GM12872 (cell line): ENCODE results near the gene MLN.

ENCODE experiments used
- CTCF ChIP-seq: IDR thresholded peaks from 3 replicates; pipeline ENCODE4 v1.5.1; 2011; ENCODE audit warnings: low read depth, mild to moderate bottlenecking, low read length, moderate library complexity; ENCODE audit not compliant: insufficient read depth

MLN gene

GRCh38 chr6:33758815-33759216, 45.0 kb downstream of the MLN start:
- no peak for TF ChIP-seq CTCF

- TF ChIP-seq CTCF, result no peak
These were observed 45.9 kb downstream of the MLN start for GRCh38 chr6:33757906-33758305.

GRCh38 chr6:33757113-33757512, 46.7 kb downstream of the MLN start:
- no peak for TF ChIP-seq CTCF

- no peak for TF ChIP-seq CTCF
These were observed 47.4 kb downstream of the MLN start for GRCh38 chr6:33756211-33756954.

- TF ChIP-seq CTCF, result no peak
These were observed 48.5 kb downstream of the MLN start for GRCh38 chr6:33755070-33755869.

GRCh38 chr6:33754222-33754621, 49.6 kb downstream of the MLN start:
- no peak for TF ChIP-seq CTCF

- no peak for TF ChIP-seq CTCF
These were observed 51.2 kb downstream of the MLN start for GRCh38 chr6:33752646-33753015.
